Measurements from ENCODE around the gene EHD4. TPM values are rescaled to one million over a fixed set of nuclear protein-coding genes. Genes with fewer than 3 reads are reported as not detected.

EHD4 gene
- total RNA-seq, 1 experiment from 2014 or later, result 22.0 TPM

GRCh38 chr15:41922353-41922752 lies 50.0 kb downstream of the EHD4 start:
- H3K36me3 ChIP-seq (replicated peaks; ENCODE audit: control insufficient read depth, insufficient read depth, low read length), result peaks cover 10% of the 10 kb centered on the region
- no peaks in the 10 kb centered on the region for H3K27me3 ChIP-seq (ENCODE audit: control insufficient read depth, insufficient read depth, low read length)
- no peak for DNase-seq
- H3K4me3 ChIP-seq (ENCODE audit: insufficient read depth, low read depth, low read length), result no peak overlapping the region

- Histone ChIP-seq H3K4me3 (ENCODE audit: insufficient read depth, low read depth, low read length) (no peak overlapping the region), H3K36me3 (replicated peaks; ENCODE audit: control insufficient read depth, insufficient read depth, low read length) (peaks cover 10% of the 10 kb centered on the region)
These were observed 50.7 kb downstream of the EHD4 start for GRCh38 chr15:41921639-41922038.

GRCh38 chr15:41921167-41921566 lies 51.2 kb downstream of the EHD4 start:
- DNase-seq, result no peak
- H3K36me3 ChIP-seq (replicated peaks; ENCODE audit: control insufficient read depth, insufficient read depth, low read length), result peaks cover 10% of the 10 kb centered on the region
- H3K27me3 ChIP-seq (ENCODE audit: control insufficient read depth, insufficient read depth, low read length), result no peaks in the 10 kb centered on the region
- H3K4me3 ChIP-seq (ENCODE audit: insufficient read depth, low read depth, low read length), result no peak overlapping the region

More at GRCh38 chr15:41921639-41922038, 50.7 kb downstream of the EHD4 start:
- DNase-seq, result no peak
- no peaks in the 10 kb centered on the region for H3K27me3 ChIP-seq (ENCODE audit: control insufficient read depth, insufficient read depth, low read length)

GRCh38 chr15:41919954-41920538 lies 52.3 kb downstream of the EHD4 start:
- no peak for DNase-seq
- Histone ChIP-seq H3K27me3 (ENCODE audit: control insufficient read depth, insufficient read depth, low read length) (no peaks in the 10 kb centered on the region), H3K4me3 (ENCODE audit: insufficient read depth, low read depth, low read length) (no peak overlapping the region), H3K36me3 (replicated peaks; ENCODE audit: control insufficient read depth, insufficient read depth, low read length) (peaks cover 11% of the 10 kb centered on the region)

- H3K27me3 ChIP-seq (ENCODE audit: control insufficient read depth, insufficient read depth, low read length), result no peaks in the 10 kb centered on the region
- H3K4me3 ChIP-seq (ENCODE audit: insufficient read depth, low read depth, low read length), result no peak overlapping the region
- no peak for DNase-seq
- H3K36me3 ChIP-seq (replicated peaks; ENCODE audit: control insufficient read depth, insufficient read depth, low read length), result peaks cover 11% of the 10 kb centered on the region
These were observed 53.0 kb downstream of the EHD4 start for GRCh38 chr15:41919201-41919820.

GRCh38 chr15:41918506-41919126 lies 53.7 kb downstream of the EHD4 start:
- H3K4me3 ChIP-seq (ENCODE audit: insufficient read depth, low read depth, low read length), result no peak overlapping the region
- no peaks in the 10 kb centered on the region for H3K27me3 ChIP-seq (ENCODE audit: control insufficient read depth, insufficient read depth, low read length)
- DNase-seq, result no peak

GRCh38 chr15:41917767-41918430 lies 54.5 kb downstream of the EHD4 start:
- no peak for DNase-seq
- no peak overlapping the region for H3K4me3 ChIP-seq (ENCODE audit: insufficient read depth, low read depth, low read length)

More at GRCh38 chr15:41918506-41919126, 53.7 kb downstream of the EHD4 start:
- peaks cover 11% of the 10 kb centered on the region for H3K36me3 ChIP-seq (replicated peaks; ENCODE audit: control insufficient read depth, insufficient read depth, low read length)

GRCh38 chr15:41915255-41915994 lies 56.9 kb downstream of the EHD4 start:
- H3K36me3 ChIP-seq (replicated peaks; ENCODE audit: control insufficient read depth, insufficient read depth, low read length), result peaks cover 13% of the 10 kb centered on the region
- H3K27me3 ChIP-seq (ENCODE audit: control insufficient read depth, insufficient read depth, low read length), result no peaks in the 10 kb centered on the region
- no peak for DNase-seq
- H3K4me3 ChIP-seq (ENCODE audit: insufficient read depth, low read depth, low read length), result no peak overlapping the region

More at GRCh38 chr15:41917767-41918430, 54.5 kb downstream of the EHD4 start:
- no peaks in the 10 kb centered on the region for H3K27me3 ChIP-seq (ENCODE audit: control insufficient read depth, insufficient read depth, low read length)
- peaks cover 11% of the 10 kb centered on the region for H3K36me3 ChIP-seq (replicated peaks; ENCODE audit: control insufficient read depth, insufficient read depth, low read length)

GRCh38 chr15:41914411-41914810 lies 57.9 kb downstream of the EHD4 start:
- Histone ChIP-seq H3K36me3 (replicated peaks; ENCODE audit: control insufficient read depth, insufficient read depth, low read length) (peaks cover 17% of the 10 kb centered on the region), H3K27me3 (ENCODE audit: control insufficient read depth, insufficient read depth, low read length) (no peaks in the 10 kb centered on the region), H3K4me3 (ENCODE audit: insufficient read depth, low read depth, low read length) (no peak overlapping the region)
- no peak for DNase-seq

- no peak for DNase-seq
- H3K4me3 ChIP-seq (ENCODE audit: insufficient read depth, low read depth, low read length), result no peak overlapping the region
- H3K27me3 ChIP-seq (ENCODE audit: control insufficient read depth, insufficient read depth, low read length), result no peaks in the 10 kb centered on the region
- peaks cover 21% of the 10 kb centered on the region for H3K36me3 ChIP-seq (replicated peaks; ENCODE audit: control insufficient read depth, insufficient read depth, low read length)
These were observed 59.1 kb downstream of the EHD4 start for GRCh38 chr15:41913256-41913655.

GRCh38 chr15:41911691-41912345 lies 60.5 kb downstream of the EHD4 start:
- H3K27me3 ChIP-seq (ENCODE audit: control insufficient read depth, insufficient read depth, low read length), result no peaks in the 10 kb centered on the region
- no peak overlapping the region for H3K4me3 ChIP-seq (ENCODE audit: insufficient read depth, low read depth, low read length)
- peaks cover 22% of the 10 kb centered on the region for H3K36me3 ChIP-seq (replicated peaks; ENCODE audit: control insufficient read depth, insufficient read depth, low read length)
- no peak for DNase-seq

- H3K4me3 ChIP-seq (ENCODE audit: insufficient read depth, low read depth, low read length), result no peak overlapping the region
- no peak for DNase-seq
- no peaks in the 10 kb centered on the region for H3K27me3 ChIP-seq (ENCODE audit: control insufficient read depth, insufficient read depth, low read length)
- H3K36me3 ChIP-seq (replicated peaks; ENCODE audit: control insufficient read depth, insufficient read depth, low read length), result peaks cover 24% of the 10 kb centered on the region
These were observed 63.5 kb downstream of the EHD4 start for GRCh38 chr15:41908736-41909461.

GRCh38 chr15:41907141-41907540 lies 65.2 kb downstream of the EHD4 start:
- Histone ChIP-seq H3K36me3 (replicated peaks; ENCODE audit: control insufficient read depth, insufficient read depth, low read length) (peaks cover 24% of the 10 kb centered on the region), H3K27me3 (ENCODE audit: control insufficient read depth, insufficient read depth, low read length) (no peaks in the 10 kb centered on the region), H3K4me3 (ENCODE audit: insufficient read depth, low read depth, low read length) (no peak overlapping the region)
- DNase-seq, result no peak

All from H7 (cell line).